Osteoblast (primary cell): ENCODE data around the gene PCDHGA1. TPM values are rescaled to one million over a fixed set of nuclear protein-coding genes. Genes with fewer than 3 reads are reported as not detected.

Source experiments
- DNase-seq: peaks from one replicate; pipeline ENCODE4 v3.0.0; 2011; ENCODE audit warnings: low spot score, mixed read lengths; ENCODE audit not compliant: insufficient read length; ENCODE audit errors: missing footprints
- H2AFZ ChIP-seq: 2 replicates; pipeline ENCODE4 v1.6.0; 2011; ENCODE audit warnings: mild to moderate bottlenecking, low read length
- H3K27ac ChIP-seq: 2 replicates; pipeline ENCODE4 v1.5.1; 2011; ENCODE audit warnings: mild to moderate bottlenecking, low read depth, low read length, moderate library complexity
- H3K27me3 ChIP-seq: 2 replicates; pipeline ENCODE4 v1.6.0; 2012; ENCODE audit warnings: mild to moderate bottlenecking, control low read depth, inconsistent platforms, low read length, moderate library complexity; ENCODE audit not compliant: insufficient read depth
- H3K36me3 ChIP-seq: 2 replicates; pipeline ENCODE4 v1.5.1; 2011; ENCODE audit warnings: mild to moderate bottlenecking, low read length, control low read depth, moderate library complexity; ENCODE audit not compliant: insufficient read depth
- H3K4me1 ChIP-seq: 2 replicates; pipeline ENCODE4 v1.5.1; 2011; ENCODE audit warnings: mild to moderate bottlenecking, low read length, control low read depth, moderate library complexity; ENCODE audit not compliant: insufficient read depth
- H3K4me2 ChIP-seq: 2 replicates; pipeline ENCODE4 v1.6.0; 2011; ENCODE audit warnings: mild to moderate bottlenecking, low read length; ENCODE audit not compliant: insufficient read depth
- H3K4me3 ChIP-seq: fragments of 200-600 bp; sonication (generic); 3 replicates; pipeline ENCODE4 v1.5.1; 2012; ENCODE audit warnings: mild to moderate bottlenecking, low read length, inconsistent platforms; ENCODE audit not compliant: insufficient read depth
- H3K79me2 ChIP-seq: 2 replicates; pipeline ENCODE4 v1.6.0; 2012; ENCODE audit warnings: mild to moderate bottlenecking, low read length, control low read depth, inconsistent platforms; ENCODE audit not compliant: insufficient read depth
- H3K9me3 ChIP-seq: 2 replicates; pipeline ENCODE4 v1.5.1; 2011; ENCODE audit warnings: low read depth, low read length, control low read depth
- H4K20me1 ChIP-seq: 2 replicates; pipeline ENCODE4 v1.6.0; 2012; ENCODE audit warnings: mild to moderate bottlenecking, low read length, control low read depth; ENCODE audit not compliant: insufficient read depth
- CTCF ChIP-seq: IDR thresholded peaks from 2 replicates; pipeline ENCODE4 v1.5.1; 2011; ENCODE audit warnings: mild to moderate bottlenecking, low read depth, low read length, moderate library complexity; ENCODE audit errors: extremely low read depth
- total RNA-seq: library from RNA; depleted of rRNA; stranded (reverse); fragments of >200 nt; gene quantifications from 2 replicates; pipeline ENCODE4 v1.2.3, GENCODE V29; 2012

Gene PCDHGA1
- total RNA-seq, 1 donor = 1.1 TPM

- H3K4me2 ChIP-seq = no peak overlapping the region
- peaks cover 31% of the 10 kb centered on the region for H3K27me3 ChIP-seq
- H3K79me2 ChIP-seq = no peaks in the 10 kb centered on the region
- no peak for DNase-seq
- no peak overlapping the region for H3K27ac ChIP-seq
- no peaks in the 10 kb centered on the region for H4K20me1 ChIP-seq
- TF ChIP-seq CTCF = no peak
- H3K9me3 ChIP-seq = peaks cover 14% of the 10 kb centered on the region
- H2AFZ ChIP-seq = no peak overlapping the region
- peaks cover 2% of the 10 kb centered on the region for H3K4me1 ChIP-seq
- no peaks in the 10 kb centered on the region for H3K36me3 ChIP-seq
- no peak overlapping the region for H3K4me3 ChIP-seq
Observed at GRCh38 chr5:141356133-141356532, 25.8 kb downstream of the PCDHGA1 start.

- H3K27me3 ChIP-seq = peaks cover 30% of the 10 kb centered on the region
- H2AFZ ChIP-seq = no peak overlapping the region
- peaks cover 18% of the 10 kb centered on the region for H3K9me3 ChIP-seq
- no peaks in the 10 kb centered on the region for H3K36me3 ChIP-seq
- H3K4me1 ChIP-seq = peaks cover 2% of the 10 kb centered on the region
- TF ChIP-seq CTCF = no peak
- H3K4me2 ChIP-seq = no peak overlapping the region
- H3K4me3 ChIP-seq = no peak overlapping the region
- H3K27ac ChIP-seq = no peak overlapping the region
- peak; percentile 61 for DNase-seq
- H4K20me1 ChIP-seq = no peaks in the 10 kb centered on the region
- no peaks in the 10 kb centered on the region for H3K79me2 ChIP-seq
Observed at GRCh38 chr5:141356950-141357349, 26.6 kb downstream of the PCDHGA1 start.

GRCh38 chr5:141359790-141360426, 29.6 kb downstream of the PCDHGA1 start, which contains the start of gene PCDHGB2:
Gene PCDHGB2, plus strand, starts transcription at chr5:141359994. Its CDS starts 142 bp downstream, at chr5:141360136.
- H3K4me2 ChIP-seq = peak within 1 kb of the TSS; percentile 75
- peak within 1 kb of the TSS; percentile 68 for H3K4me3 ChIP-seq
- H3K36me3 ChIP-seq = no peaks in the 10 kb centered on the region
- TF ChIP-seq CTCF = peak; percentile 51
- no peaks in the 10 kb centered on the region for H4K20me1 ChIP-seq
- peaks cover 43% of the 10 kb centered on the region for H3K27me3 ChIP-seq
- H3K9me3 ChIP-seq = peaks cover 29% of the 10 kb centered on the region
- H3K4me1 ChIP-seq = peaks cover 2% of the 10 kb centered on the region
- no peaks in the 10 kb centered on the region for H3K79me2 ChIP-seq
- peak within 1 kb of the TSS; percentile 73 for H2AFZ ChIP-seq
- no peak within 1 kb of the TSS for H3K27ac ChIP-seq
- peak; percentile 60 for DNase-seq

GRCh38 chr5:141360685-141361084, 30.4 kb downstream of the PCDHGA1 start:
- TF ChIP-seq CTCF = no peak
- peak overlapping the region; percentile 11 for H3K4me3 ChIP-seq
- H3K27me3 ChIP-seq = peaks cover 50% of the 10 kb centered on the region

More at GRCh38 chr5:141360685-141361084, 30.4 kb downstream of the PCDHGA1 start:
- Histone ChIP-seq H3K27ac (no peak overlapping the region), H3K4me1 (peaks cover 1% of the 10 kb centered on the region), H2AFZ (no peak overlapping the region), H3K36me3 (no peaks in the 10 kb centered on the region), H3K79me2 (no peaks in the 10 kb centered on the region), H3K9me3 (peaks cover 33% of the 10 kb centered on the region), H3K4me2 (no peak overlapping the region), H4K20me1 (no peaks in the 10 kb centered on the region)
- peak; percentile 58 for DNase-seq
